ENCODE results near the gene FASN. TPM values are rescaled to one million over a fixed set of nuclear protein-coding genes. Genes with fewer than 3 reads are reported as not detected.

The FASN gene
- total RNA-seq, 2 experiments from 2014 or later = 209 to 212 TPM

DNA sequence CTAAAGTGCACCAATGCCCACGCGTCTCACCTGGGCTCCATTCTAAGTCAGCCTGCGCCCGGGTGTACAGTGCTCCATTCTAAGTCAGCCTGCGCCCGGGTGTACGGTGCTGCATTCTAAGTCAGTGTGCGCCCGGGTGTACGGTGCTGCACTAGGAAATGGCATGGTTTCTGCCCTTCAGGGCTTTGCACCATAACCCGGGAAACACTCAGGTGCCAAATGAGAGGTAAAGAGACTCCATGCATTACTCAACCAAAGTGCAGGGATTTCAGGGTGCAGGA lies 29.2 kb upstream of the FASN start:
- DNase-seq = no peak
- no peaks in the 10 kb centered on the region for H3K27me3 Mint-ChIP-seq
- peaks cover 4% of the 10 kb centered on the region for H3K36me3 Mint-ChIP-seq
- ChIA-PET POLR2A (interaction anchor here (1.0 to 1.3 kb wide), 2 partner anchors 21 to 29 kb away, joined by 3 to 5 read pairs; partner anchors contain the start of gene FASN), CTCF (interaction anchor here (0.8 to 2.2 kb wide), 6 partner anchors 21 to 199 kb away, joined by 3 to 7 read pairs (median 4); partner anchors contain the start of gene DCXR)
- H3K27ac Mint-ChIP-seq = peak overlapping the region; percentile 82
- peak overlapping the region; percentile 52 for H3K4me3 Mint-ChIP-seq
- intact Hi-C loops (cut with micrococcal nuclease) = loop anchor here (5.0 kb wide), 1 partner anchor 80 kb away; no protein-coding TSS in a partner anchor
- H3K4me1 Mint-ChIP-seq (ENCODE audit: low read depth) = peaks cover 44% of the 10 kb centered on the region
- no peaks in the 10 kb centered on the region for H3K9me3 Mint-ChIP-seq

DNA sequence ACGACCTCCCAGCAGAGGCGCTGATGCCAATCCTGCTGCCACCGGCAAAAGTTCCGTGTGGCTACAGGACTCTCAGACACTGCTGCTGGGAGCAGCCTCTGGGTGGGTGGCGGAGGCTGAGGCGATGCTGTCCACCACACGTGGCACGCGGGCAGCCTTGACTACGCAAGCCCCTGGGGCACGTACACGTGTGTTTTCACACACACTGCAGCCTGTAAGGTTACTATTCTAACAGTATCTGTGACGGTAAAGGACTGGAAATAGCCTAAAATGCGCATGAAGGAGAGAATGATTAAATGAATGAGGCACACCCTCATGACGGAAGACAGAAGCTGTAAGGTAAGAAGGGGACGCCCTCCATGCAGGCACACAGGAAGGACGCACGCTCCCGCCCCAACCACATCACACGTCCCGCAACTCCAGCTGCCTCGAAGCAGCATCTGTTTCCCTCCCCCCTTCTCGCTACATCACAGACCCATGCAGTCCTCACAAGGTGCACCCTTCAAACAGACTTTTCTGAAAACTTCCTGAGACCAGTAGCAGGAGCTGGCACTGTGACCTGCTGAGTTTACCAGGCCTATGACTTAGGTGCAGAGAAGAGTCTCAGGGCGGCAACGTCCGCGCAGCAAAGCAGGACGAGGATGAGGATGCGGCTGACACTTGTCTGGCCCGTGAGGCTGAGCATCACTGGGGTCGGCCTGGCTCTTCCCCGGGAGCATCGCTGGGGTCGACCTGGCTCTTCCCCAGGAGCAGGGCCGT lies 28.7 kb upstream of the FASN start:
- POLR2A ChIA-PET = interaction anchor here (1.0 to 1.3 kb wide), 2 partner anchors 20 to 29 kb away, joined by 3 to 5 read pairs; partner anchors contain the start of gene FASN
- Mint-ChIP-seq H3K36me3 (peaks cover 6% of the 10 kb centered on the region), H3K4me1 (ENCODE audit: low read depth) (peaks cover 47% of the 10 kb centered on the region), H3K27ac (peak overlapping the region; percentile 82), H3K27me3 (no peaks in the 10 kb centered on the region), H3K9me3 (no peaks in the 10 kb centered on the region), H3K4me3 (peak overlapping the region; percentile 52)
- CTCF ChIA-PET = interaction anchor here (0.8 to 2.2 kb wide), 7 partner anchors 21 to 199 kb away, joined by 3 to 7 read pairs (median 3); partner anchors contain the start of gene DCXR
- peak; percentile 86 for DNase-seq
- intact Hi-C loops (cut with micrococcal nuclease) = loop anchor here (1.0 to 5.0 kb wide), 2 partner anchors 28 to 81 kb away; partner anchors contain the start of gene FASN

DNA sequence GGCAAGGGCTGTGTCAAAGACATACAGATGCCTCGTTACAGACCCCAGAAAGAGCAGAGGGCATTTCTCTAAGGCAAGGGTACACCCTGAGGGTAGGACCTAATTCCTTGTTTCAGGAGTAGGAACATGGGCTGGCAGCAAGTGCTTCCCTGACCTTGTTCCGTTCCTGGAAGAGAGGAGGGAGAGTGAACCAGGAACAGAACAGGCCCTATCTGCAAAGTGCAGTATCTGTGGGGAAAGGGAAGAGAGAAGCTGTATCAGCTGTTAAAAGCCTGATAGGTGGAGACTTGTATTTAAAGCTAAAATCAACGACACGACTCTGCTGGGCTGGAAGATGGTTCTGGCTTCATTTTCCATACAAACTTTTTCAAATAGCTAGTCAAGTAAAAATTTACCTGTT lies 26.1 kb upstream of the FASN start:
- no peak overlapping the region for H3K4me3 Mint-ChIP-seq
- H3K4me1 Mint-ChIP-seq (ENCODE audit: low read depth) = peaks cover 54% of the 10 kb centered on the region
- peaks cover 6% of the 10 kb centered on the region for H3K36me3 Mint-ChIP-seq
- DNase-seq = no peak
- ChIA-PET POLR2A (no interaction called here), CTCF (no interaction called here)
- peak overlapping the region; percentile 42 for H3K27ac Mint-ChIP-seq
- no peaks in the 10 kb centered on the region for H3K9me3 Mint-ChIP-seq
- intact Hi-C loops (cut with micrococcal nuclease) = no loop called here
- H3K27me3 Mint-ChIP-seq = no peaks in the 10 kb centered on the region

DNA sequence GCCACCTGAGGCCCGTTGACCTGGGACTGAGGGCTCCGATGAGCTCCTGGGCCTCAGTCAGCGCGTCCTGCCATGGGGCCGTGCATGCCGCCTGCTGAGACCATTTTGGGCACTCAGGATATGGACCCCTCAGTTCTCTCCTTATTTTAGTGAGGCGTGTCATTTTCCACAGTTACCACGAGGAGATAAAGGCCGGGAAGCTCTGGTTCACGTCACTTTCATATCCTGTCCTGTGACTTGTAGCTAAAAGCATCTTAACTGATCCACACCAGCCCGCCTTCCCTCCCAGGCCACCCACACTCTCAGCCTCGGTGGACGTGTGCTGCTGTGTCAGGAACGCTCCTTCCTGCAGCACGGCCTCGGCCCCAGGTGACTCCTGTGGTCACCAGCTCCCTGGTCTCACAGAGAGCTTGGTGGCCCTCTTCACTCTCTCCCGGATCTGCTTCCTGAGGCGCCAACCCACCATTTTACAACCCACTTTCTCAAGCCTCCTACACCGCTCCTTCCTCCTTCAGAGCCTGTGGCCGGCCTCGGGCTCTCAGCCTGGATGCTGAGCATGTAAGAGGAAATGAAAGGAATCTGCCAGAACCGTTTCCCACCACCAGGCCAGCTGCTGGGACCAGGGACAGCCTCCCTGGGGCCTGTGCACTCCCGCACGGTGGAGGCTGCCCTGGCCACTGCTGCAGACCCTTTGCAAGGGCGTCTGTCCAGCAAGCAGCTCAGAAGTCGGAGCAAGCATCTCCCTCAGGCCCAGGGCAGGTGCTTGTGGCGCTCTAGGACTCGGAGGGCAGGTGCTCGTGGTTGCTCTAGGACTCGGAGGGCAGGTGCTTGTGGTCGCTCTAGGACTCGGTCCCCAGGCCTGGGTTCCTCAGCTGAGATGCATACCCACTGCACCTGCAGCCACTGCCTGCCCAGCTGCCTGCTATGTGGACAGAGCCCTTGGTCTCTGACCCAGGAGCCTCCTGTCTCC lies 23.9 kb upstream of the FASN start:
- CTCF ChIA-PET = interaction anchor here (1.4 kb wide), 1 partner anchor 16 kb away, joined by 6 read pairs; no protein-coding TSS in a partner anchor
- H3K9me3 Mint-ChIP-seq = no peaks in the 10 kb centered on the region
- no peak for DNase-seq
- H3K4me1 Mint-ChIP-seq (ENCODE audit: low read depth) = peaks cover 41% of the 10 kb centered on the region
- POLR2A ChIA-PET = interaction anchor here (1.1 kb wide), 1 partner anchor 16 kb away, joined by 3 read pairs; no protein-coding TSS in a partner anchor
- H3K36me3 Mint-ChIP-seq = peaks cover 6% of the 10 kb centered on the region
- intact Hi-C loops (cut with micrococcal nuclease) = no loop called here
- peak overlapping the region; percentile 16 for H3K4me3 Mint-ChIP-seq
- no peaks in the 10 kb centered on the region for H3K27me3 Mint-ChIP-seq
- H3K27ac Mint-ChIP-seq = no peak overlapping the region

DNA sequence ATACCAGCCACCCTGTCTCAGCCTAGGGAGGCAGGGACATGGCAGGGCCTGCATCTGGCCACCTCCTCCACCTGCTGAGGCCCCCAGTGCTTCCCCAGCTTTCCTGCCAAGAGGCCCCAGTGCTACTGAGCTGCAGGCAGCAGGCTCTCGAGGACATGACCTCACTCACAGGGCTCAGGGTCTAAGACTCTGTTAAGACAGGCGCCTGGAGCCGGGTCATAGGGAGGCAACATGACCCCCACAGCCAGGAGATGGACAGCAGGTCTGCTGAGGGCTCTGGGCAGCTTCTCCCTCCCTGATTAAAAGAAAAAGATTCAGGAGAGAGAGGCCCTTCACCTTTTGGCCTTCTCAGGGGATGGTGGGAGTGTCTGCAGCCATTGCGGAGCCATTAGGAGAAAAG lies 23.2 kb upstream of the FASN start:
- H3K27ac Mint-ChIP-seq = no peak overlapping the region

DNA sequence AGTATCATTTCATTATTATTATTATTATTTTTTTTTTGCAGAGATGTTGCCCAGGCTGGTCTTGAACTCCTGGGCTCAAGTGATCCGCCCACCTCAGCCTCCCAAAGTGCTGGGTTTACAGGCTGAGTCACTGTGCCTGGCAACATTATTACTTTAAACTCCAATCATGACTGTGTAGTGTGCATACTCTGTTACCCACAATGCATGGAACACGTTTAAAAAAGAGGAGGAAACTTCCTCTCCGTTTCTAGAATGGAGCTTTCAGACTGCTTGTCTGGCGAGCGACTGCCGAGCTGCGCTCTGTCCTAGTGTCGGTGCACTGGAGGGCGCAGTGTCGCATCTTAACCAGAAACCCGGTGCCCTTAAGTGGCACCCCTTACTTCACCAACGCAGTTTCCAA lies 22.1 kb upstream of the FASN start:
- intact Hi-C loops (cut with micrococcal nuclease) = no loop called here
- H3K9me3 Mint-ChIP-seq = no peaks in the 10 kb centered on the region
- no peak overlapping the region for H3K4me3 Mint-ChIP-seq
- peak; percentile 35 for DNase-seq
- POLR2A ChIA-PET = interaction anchor here (0.7 kb wide), 1 partner anchor 13 kb away, joined by 4 read pairs; no protein-coding TSS in a partner anchor
- CTCF ChIA-PET = interaction anchor here (0.9 kb wide), 1 partner anchor 305 kb away, joined by 4 read pairs; no protein-coding TSS in a partner anchor
- H3K4me1 Mint-ChIP-seq (ENCODE audit: low read depth) = peaks cover 26% of the 10 kb centered on the region
- peaks cover 2% of the 10 kb centered on the region for H3K36me3 Mint-ChIP-seq
- H3K27me3 Mint-ChIP-seq = no peaks in the 10 kb centered on the region
- no peak overlapping the region for H3K27ac Mint-ChIP-seq

More for the DNA sequence above, 23.2 kb upstream of the FASN start:
- H3K36me3 Mint-ChIP-seq = peaks cover 5% of the 10 kb centered on the region
- H3K9me3 Mint-ChIP-seq = no peaks in the 10 kb centered on the region
- H3K4me3 Mint-ChIP-seq = no peak overlapping the region
- intact Hi-C loops (cut with micrococcal nuclease) = no loop called here
- H3K27me3 Mint-ChIP-seq = no peaks in the 10 kb centered on the region
- H3K4me1 Mint-ChIP-seq (ENCODE audit: low read depth) = peaks cover 34% of the 10 kb centered on the region
- no peak for DNase-seq
- POLR2A ChIA-PET = interaction anchor here (1.1 kb wide), 1 partner anchor 15 kb away, joined by 3 read pairs; no protein-coding TSS in a partner anchor
- CTCF ChIA-PET = interaction anchor here (1.4 kb wide), 1 partner anchor 15 kb away, joined by 6 read pairs; no protein-coding TSS in a partner anchor

DNA sequence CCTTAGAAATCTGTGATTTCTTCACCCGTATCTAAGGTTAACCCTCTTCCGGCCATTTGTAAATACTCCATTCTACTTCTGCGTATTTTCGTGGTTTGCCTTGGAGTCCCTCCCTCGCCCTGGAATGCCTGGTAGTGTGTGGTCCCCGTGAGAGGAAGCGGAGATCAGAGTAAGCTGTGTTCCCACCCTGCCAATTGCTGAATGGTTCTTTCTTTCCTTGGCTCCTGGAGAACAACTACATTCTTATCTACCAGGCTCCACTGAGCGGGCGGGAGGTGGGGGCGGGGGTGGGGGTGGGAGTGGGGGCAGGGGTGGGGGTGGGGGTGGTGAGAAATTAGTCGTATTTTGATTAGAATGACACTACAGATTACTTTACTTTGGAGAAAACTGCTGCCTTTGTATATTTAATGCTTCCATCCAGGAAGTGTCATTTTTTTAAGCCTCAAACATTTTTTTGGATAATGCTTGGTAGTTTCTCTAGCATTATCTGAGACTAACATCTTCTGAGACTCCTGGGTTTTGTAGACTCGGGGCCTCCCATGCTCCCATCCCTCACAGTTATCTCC lies 20.9 kb upstream of the FASN start:
- H3K4me3 Mint-ChIP-seq = no peak overlapping the region
- DNase-seq = no peak
- no peak overlapping the region for H3K27ac Mint-ChIP-seq
- H3K4me1 Mint-ChIP-seq (ENCODE audit: low read depth) = peaks cover 19% of the 10 kb centered on the region
- ChIA-PET POLR2A (no interaction called here), CTCF (no interaction called here)
- H3K9me3 Mint-ChIP-seq = no peaks in the 10 kb centered on the region
- peaks cover 2% of the 10 kb centered on the region for H3K36me3 Mint-ChIP-seq
- intact Hi-C loops (cut with micrococcal nuclease) = no loop called here
- H3K27me3 Mint-ChIP-seq = no peaks in the 10 kb centered on the region

DNA sequence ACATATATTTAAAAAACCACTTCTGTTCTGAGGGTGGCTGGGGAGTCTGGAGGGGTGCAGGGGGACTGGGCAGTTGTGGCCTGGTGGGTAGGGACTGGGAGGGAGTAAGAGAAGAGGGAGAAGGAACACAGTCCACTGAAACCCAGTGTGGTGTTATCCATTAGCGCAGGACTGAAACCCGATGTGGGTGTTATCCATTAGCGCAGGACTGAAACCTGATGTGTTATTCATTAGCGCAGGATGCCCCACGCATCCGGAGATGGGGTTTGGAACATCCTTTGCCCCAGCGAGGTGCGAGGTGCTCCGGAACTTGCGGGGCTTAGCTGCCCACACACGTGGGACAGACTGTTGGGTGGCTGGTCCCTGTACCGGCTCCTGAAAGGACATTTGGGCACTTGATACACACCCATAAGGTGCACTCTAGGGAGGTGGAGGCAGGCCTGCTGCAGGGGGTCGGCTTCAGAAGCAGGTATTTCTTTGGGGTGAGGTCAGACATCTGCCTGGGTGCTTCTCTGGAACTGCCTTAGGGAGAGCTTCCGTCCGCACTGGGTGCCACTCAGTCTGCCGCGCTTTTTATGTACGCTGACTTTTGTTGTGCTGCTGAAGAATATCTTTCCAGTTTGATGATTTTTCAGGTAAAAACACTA lies 20.3 kb upstream of the FASN start:
- Mint-ChIP-seq H3K9me3 (no peaks in the 10 kb centered on the region), H3K4me3 (no peak overlapping the region), H3K27me3 (no peaks in the 10 kb centered on the region), H3K36me3 (peaks cover 2% of the 10 kb centered on the region), H3K27ac (no peak overlapping the region), H3K4me1 (ENCODE audit: low read depth) (peaks cover 16% of the 10 kb centered on the region)
- DNase-seq = no peak
- intact Hi-C loops (cut with micrococcal nuclease) = no loop called here
- ChIA-PET POLR2A (no interaction called here), CTCF (interaction anchor here (0.6 kb wide), 1 partner anchor 230 kb away, joined by 3 read pairs; no protein-coding TSS in a partner anchor)

DNA sequence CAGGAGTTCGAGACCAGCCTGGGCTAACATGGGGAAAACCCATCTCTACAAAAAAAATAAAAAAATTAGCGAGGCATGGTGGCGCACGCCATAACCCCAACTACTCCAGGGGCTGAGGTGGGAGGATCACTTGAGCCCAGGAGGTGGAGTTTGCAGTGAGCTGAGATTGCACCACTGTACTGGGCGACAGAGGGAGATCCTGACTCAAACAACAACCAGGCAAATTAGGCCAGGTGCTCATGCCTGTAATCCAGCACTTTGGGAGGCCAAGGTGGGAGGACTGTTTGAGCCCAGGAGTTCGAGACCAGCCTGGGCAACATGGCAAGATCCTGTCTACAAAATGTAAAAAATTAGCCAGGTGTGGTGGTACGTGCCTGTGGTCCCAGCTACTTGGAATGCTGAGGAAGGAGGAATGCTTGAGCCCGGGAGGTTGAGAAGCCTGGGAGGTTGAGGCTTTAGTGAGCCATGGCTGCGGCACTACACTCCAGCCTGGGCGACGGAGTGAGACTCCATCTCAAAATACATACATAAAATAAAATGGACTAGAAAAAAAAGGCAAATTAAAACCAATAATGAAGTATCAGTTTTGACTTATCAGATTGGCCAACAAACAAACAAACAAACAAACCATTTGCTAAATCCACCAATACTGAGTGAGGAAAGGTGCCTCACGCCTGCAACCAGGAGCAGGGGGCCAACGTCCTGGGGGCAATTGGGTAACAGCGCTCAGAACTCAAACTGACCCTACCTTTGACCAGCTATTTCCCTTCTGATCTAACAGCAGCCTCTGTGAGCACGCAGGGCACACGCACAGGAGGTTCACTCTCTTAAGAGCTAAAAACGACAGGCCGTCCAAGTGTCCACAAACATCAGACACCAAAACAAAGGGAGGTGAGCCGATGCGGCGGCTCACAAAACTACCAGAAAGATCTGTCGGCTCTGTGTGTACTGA lies 19.4 kb upstream of the FASN start:
- intact Hi-C loops (cut with micrococcal nuclease) = no loop called here
- no peaks in the 10 kb centered on the region for H3K27me3 Mint-ChIP-seq
- no peak overlapping the region for H3K4me3 Mint-ChIP-seq
- DNase-seq = no peak
- H3K4me1 Mint-ChIP-seq (ENCODE audit: low read depth) = peaks cover 13% of the 10 kb centered on the region
- no peaks in the 10 kb centered on the region for H3K9me3 Mint-ChIP-seq
- ChIA-PET CTCF (interaction anchor here (0.6 to 1.1 kb wide), 4 partner anchors 17 to 231 kb away, joined by 3 read pairs; partner anchors contain the start of gene DCXR), POLR2A (no interaction called here)
- H3K27ac Mint-ChIP-seq = no peak overlapping the region
- peaks cover 2% of the 10 kb centered on the region for H3K36me3 Mint-ChIP-seq

DNA sequence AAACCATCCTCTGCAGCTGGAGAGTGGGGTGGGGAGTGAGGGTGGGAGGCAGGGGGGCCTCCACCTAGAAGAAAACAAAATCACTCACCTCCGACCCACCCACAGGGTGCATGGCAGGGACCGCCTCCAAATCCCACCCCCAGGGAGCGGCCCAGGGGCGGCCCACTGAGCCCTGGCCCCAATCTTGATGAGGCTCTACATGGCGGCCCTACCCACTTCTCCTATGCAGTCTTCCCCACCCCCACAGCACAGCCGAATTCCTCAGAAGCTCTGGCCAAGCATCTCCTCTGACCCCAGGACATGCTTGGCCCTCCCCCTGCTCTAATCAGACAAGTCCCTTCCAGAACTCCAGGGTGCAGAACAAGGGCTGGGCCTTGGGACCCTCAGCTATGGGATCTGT lies 18.2 kb upstream of the FASN start:
- H3K4me1 Mint-ChIP-seq (ENCODE audit: low read depth) = peaks cover 8% of the 10 kb centered on the region
- no peaks in the 10 kb centered on the region for H3K36me3 Mint-ChIP-seq
- no peaks in the 10 kb centered on the region for H3K27me3 Mint-ChIP-seq
- no peak overlapping the region for H3K27ac Mint-ChIP-seq
- intact Hi-C loops (cut with micrococcal nuclease) = no loop called here
- H3K4me3 Mint-ChIP-seq = no peak overlapping the region
- ChIA-PET POLR2A (no interaction called here), CTCF (interaction anchor here (1.1 kb wide), 1 partner anchor 79 kb away, joined by 3 read pairs; the partner anchor contains the start of gene DCXR)
- H3K9me3 Mint-ChIP-seq = no peaks in the 10 kb centered on the region
- DNase-seq = no peak

All from activated CD4-positive, alpha-beta memory T cell treated with anti-CD3 and anti-CD28 coated beads for 36 hours (primary cell).